Fibroblast of skin of abdomen (primary cell): Measurements from ENCODE around the gene PCDHGA1.

Source experiments
- DNase-seq: peaks from one replicate; pipeline ENCODE4 v3.0.0-alpha.2; 2013

Gene PCDHGA1

GRCh38 chr5:141515141-141515540 is 184.8 kb downstream of the PCDHGA1 start:
- DNase-seq: no peak

DNA sequence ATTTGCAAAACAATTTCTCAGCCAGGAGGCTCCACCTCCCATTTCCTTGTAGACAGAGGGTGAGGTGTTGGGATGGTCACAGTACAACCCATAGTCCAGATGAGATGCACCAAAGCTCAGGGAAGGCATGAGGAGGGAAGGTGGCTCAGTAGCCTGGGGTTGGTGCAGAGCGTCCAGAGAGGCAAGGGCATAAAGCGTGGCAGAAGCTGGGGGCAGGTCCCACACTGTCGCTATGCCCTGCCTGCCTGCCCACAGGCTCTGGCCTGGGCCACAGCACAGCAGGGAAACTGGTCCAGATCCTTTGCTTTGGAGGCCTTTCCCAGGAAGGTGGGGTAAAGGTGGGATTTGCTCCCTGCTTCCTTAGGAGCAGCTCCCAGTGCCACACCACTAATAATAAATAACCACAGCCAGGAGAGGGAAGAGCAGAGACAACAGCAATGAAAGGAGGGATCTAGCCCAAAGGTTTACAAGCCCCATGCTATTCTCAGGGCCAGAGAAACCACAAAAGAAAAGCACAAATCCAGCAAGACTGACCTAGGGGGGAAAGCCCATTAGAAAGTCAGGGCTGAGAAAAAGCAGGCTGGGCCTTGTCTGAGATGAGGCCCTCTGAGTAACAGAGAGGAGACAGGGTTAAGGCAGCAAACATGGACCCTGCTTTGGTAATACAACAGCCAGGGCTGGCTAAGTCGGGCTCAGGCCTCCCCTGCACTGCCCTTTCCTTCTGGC is 185.8 kb downstream of the PCDHGA1 start:
- DNase-seq: no peak

DNA sequence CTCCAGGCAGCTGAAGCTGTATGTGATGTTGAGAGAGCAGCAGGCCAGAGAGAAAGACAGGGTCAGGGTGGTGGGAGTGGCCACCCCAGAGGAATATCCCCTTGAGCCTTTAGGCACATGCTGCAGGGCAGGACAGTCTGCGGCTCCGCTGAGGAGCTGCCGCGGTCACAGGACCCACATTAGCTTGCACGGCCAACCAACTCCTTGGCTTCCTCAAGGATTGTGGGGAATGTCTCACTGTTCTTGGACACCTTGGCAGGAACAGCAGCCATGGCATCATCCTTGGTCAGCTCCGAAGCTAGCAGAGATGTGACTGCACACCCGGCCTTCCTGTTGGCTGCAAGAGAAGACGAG is 186.3 kb downstream of the PCDHGA1 start:
- DNase-seq: no peak

DNA sequence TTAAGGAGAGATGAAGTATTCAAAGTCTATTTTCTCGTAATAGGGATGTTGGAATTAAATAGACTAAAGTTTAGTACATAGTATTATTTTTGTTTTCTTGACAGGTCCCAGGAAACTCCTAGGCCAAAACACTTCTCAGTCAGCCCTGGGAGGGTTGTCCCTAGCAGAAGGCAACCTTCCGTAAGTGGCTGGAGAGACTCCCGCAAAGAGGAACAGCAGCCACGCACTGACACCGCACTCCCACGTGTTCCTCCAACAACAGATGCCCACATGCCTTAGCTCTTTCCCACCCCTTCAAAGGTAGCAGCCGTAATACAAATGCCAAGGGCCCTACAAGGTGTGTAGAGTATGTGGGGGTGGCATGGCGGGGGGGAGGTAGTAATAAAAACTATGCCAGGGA is 187.0 kb downstream of the PCDHGA1 start:
- no peak for DNase-seq

DNA sequence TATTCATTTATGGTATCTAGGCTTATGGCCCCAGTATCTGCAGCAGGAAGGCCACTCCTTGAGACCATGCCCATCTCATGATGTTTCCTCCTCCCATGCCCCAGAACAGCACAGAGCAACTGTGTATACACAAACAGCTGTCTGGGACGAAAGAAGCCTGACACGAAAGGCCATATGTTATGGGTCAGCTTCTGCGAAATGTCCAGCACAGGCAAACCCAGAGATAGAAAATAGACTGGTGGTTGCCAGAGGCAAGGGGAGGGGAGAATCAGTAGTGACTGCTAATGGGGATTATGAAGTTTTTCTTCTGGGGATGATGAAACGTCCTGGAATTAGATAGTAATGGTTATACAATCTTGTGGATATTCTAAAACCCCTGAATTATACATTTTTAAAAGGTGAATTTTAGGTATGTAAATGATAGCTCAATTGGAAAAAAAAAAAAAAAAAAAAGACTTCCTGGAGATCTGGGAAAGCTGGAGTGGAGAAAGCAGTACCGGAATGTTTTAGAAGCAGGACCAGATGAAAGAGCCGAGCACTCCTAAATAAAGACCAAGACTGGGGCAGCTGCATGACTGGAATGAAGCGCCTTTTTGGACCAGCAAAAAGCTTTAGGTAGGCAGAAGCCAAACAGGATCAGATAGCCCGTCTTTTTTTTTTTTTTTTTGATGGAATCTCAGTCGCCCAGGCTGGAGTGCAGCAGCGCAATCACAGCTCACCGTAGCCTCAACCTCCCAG is 187.7 kb downstream of the PCDHGA1 start:
- peak; percentile 84 for DNase-seq

DNA sequence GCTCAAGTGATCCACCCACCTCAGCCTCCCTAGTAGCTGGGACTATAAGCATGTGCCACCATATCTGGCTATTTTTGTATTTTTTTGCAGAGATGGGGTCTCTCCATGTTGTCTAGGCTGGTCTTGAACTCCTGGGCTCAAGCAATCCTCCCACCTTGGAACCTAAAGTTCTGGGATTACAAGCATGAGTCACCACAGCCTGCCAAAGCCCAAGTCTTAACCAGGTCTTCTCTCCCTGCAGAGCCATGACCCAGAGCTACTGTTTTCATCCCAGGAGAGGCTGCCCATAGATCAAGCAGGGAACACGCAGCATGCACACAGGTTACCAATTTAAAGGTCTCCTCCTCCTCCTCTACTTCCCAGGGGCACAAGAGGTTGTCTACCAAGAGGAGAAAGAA is 188.3 kb downstream of the PCDHGA1 start:
- no peak for DNase-seq

DNA sequence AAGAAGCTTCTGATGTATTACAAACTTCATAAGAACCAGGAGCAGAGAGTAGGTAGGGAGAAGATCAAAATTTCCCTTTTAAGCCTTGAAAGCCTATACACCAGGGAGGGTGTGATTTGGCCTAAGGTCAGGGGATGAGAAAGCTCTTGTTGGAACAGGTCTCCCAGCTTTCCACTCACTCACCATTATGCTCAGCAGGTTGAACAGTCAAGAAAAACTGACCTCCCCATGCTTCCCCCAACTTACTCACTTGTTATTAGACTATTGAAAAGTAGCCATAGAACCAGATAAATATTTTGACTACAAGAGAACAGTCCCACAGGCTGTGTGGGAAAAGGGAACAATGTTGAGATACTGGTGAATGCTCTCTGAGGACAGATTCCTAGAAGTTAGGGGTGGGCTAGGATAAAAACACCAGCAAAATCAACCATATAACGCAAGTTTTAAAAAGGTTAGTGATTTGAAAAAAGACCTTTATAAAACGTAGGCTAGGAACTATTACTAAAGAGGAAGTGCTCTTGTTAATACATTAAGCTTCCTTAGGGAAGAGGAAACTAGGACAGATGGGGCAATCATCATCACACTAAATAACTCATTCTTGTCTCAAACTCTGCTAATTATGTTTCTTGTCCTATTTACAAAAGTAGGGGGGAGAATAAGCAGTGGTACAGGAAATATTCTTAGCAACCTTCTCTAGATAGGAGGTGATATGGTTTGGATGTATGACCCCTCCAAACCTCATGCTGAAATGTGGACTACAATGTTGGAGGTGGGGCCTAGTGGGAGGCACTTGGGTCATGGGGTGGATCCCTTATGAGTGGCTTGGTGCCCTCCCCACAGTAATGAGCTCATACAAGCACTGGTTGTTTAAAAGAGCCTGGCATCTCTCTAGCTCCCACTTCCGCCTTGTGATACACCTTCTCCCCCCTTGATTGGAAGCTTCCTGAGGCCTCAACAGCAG is 189.6 kb downstream of the PCDHGA1 start:
- no peak for DNase-seq

GRCh38 chr5:141521244-141521781 is 191.0 kb downstream of the PCDHGA1 start:
- DNase-seq: peak; percentile 99

- DNase-seq: no peak
Observed at GRCh38 chr5:141522301-141522700, 192.0 kb downstream of the PCDHGA1 start.

DNA sequence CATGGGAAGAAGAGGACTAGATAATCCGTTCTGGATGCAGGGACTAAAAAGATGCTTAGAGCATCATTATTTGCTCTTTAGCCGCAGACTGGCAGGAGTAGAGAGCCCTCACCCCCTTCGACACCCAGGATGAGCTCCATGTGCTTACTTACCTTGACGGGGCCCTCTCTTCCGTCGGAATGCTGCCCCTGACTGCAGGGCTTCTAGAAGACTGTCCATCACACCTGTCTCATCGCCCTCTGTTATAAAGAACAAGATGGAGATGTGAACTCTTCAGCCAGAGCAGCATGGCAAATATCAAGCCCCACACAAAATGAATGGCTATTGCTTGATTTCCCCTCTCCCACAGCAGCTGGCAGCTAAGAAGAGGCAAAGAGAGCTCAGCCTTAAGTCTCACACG is 193.7 kb downstream of the PCDHGA1 start:
- no peak for DNase-seq

- DNase-seq: peak; percentile 98
Observed at GRCh38 chr5:141524604-141525597, 194.6 kb downstream of the PCDHGA1 start.

- no peak for DNase-seq
Observed at GRCh38 chr5:141525653-141526052, 195.3 kb downstream of the PCDHGA1 start.

DNA sequence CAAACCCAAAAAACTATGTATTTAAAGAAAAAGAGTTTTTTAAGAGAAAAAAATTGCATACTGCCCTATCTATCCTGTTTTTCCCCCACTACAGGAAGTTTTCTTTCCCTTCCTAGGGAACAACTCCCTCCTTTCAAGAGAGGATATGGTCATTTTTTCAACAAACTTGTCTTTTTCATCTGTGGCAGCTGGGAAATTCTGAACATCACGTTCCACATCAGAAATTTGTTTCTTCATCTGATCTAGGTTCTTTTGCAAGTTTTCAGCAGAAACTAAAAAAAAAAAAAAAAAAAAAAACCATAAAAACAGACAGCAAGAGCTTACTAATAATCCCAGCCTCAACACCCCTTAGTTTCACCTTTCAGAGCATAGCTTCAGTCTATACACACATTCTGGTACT is 197.1 kb downstream of the PCDHGA1 start:
- no peak for DNase-seq

- DNase-seq: no peak
Observed at GRCh38 chr5:141528291-141528984, 198.1 kb downstream of the PCDHGA1 start.

- DNase-seq: peak; percentile 82
Observed at GRCh38 chr5:141529002-141529401, 198.7 kb downstream of the PCDHGA1 start.

DNA sequence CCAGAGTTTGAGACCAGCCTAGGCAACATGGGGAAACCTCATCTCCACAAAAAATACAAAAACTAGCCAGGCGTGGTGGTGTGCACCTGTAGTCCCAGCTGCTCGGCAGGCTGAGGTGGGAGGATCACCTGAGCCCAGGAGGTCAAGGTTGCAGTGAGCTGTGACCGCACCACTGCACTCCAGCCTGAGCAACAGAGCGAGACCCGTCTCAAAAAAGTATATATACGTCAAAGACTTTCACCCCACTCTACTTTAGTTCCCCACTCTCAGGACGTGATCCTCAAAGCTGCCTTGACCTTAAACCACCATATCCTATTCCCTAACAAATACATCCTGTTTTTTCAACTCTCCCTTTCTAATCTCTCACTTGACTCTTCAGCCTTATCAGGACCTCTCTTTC is 199.6 kb downstream of the PCDHGA1 start:
- DNase-seq: no peak

DNA sequence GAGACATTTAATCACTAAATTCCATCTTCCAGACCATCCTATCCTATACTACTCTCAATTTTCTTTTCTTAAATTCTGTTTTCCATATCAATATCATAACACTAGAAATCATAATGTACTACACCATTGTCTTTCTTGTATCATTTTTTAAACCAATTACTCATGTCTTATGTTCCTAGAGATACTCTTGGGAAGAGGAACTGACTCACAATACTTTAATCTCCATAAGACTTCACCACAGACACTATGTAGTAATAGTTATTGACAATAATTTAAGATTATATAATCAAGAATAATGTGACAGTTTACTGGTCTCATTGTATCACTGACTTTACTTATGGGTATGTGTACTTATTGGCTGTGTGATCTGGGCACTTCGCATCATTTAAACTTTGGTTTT is 202.4 kb downstream of the PCDHGA1 start:
- no peak for DNase-seq

DNA sequence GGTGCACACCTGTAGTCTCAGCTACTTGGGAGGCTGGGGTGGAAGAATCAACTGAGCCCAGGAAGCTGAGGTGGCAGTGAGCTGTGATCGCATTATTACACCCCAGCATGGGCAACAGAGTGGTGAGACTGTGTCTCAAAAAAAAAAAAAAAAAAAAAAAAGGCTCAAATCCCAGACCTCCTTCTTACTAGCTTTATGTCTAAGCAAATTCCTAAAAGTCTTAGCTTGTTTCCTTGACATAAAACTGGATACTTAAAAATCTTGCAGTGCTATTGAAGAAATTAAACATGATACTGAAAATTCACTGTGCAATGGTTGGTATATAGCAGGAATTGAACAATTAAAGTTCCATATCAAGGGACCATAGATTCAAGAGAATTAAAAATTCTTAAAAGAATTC is 203.6 kb downstream of the PCDHGA1 start:
- no peak for DNase-seq

- no peak for DNase-seq
Observed at GRCh38 chr5:141534492-141535213, 204.3 kb downstream of the PCDHGA1 start.

DNA sequence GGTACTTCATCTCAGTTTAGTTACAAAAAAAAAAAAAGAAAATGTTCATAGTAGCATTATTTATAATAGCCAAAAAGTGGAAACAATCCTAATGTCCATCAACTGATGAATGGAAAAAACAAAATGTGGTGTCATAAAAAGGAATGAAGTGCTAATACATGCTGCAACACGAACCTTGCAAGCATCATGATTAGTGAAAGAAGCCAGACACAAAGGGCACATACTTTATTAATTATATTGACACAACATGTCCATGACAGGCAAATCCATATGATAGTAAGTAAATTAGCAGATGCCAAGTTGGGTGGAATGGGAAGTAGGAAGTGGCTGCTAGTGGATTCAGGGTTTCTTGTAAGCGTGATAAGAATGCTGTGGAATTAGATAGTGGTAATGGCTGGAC is 212.7 kb downstream of the PCDHGA1 start:
- no peak for DNase-seq
